Heart right ventricle (tissue), 16 donors: Measurements from ENCODE around the gene SLC2A10. TPM values are rescaled to one million over a fixed set of nuclear protein-coding genes. Genes with fewer than 3 reads are reported as not detected.

ENCODE experiments used
- ATAC-seq, 8 donors: fragments of 200-7000 bp; cut with Tn5 transposase; one replicate each; pipeline ENCODE4 v1.9.1; 2020; ENCODE audit warnings: mild to moderate bottlenecking in 8 of 8, moderate library complexity in 8 of 8, moderate number of reproducible peaks in 1 of 8
- DNase-seq, 2 donors: peaks; one replicate each; pipeline ENCODE4 v3.0.0-alpha.2; 2020
- H3K27ac ChIP-seq, 10 donors: fragments of 200-600 bp; sonication (generic) in 2 of 10; one replicate each; pipeline versions ENCODE4 v1.5.0 to v1.8.0; 2020 to 2022; ENCODE audit warnings: mild to moderate bottlenecking in 3 of 10
- H3K27me3 ChIP-seq, 7 donors: fragments of 200-600 bp; one replicate each; pipeline ENCODE4 v1.8.0; 2021 to 2022; ENCODE audit warnings: mild to moderate bottlenecking in 2 of 7
- H3K36me3 ChIP-seq, 9 donors: fragments of 200-600 bp; sonication (generic) in 1 of 9; one replicate each; pipeline versions ENCODE4 v1.5.0 to v1.8.0; 2020 to 2022; ENCODE audit warnings: mild to moderate bottlenecking in 2 of 9
- H3K4me1 ChIP-seq, 9 donors: fragments of 200-600 bp; sonication (generic) in 1 of 9; one replicate each; pipeline versions ENCODE4 v1.5.0 to v1.8.0; 2020 to 2022; ENCODE audit warnings: mild to moderate bottlenecking in 4 of 9
- H3K4me3 ChIP-seq, 10 donors: fragments of 200-600 bp; sonication (generic) in 2 of 10; one replicate each; pipeline versions ENCODE4 v1.5.0 to v1.8.0; 2020 to 2022; ENCODE audit warnings: mild to moderate bottlenecking in 7 of 10, moderate library complexity in 2 of 10
- H3K9me3 ChIP-seq, 11 donors: fragments of 200-600 bp in 10 of 11; sonication (generic) in 2 of 11; one replicate each; pipeline versions ENCODE4 v1.5.0 to v1.8.0; 2013 to 2022; ENCODE audit warnings: mild to moderate bottlenecking in 2 of 11, control low read depth in 1 of 11, moderate library complexity in 1 of 11
- WGBS, 2 donors: extraction: QIAGEN DNeasy Blood & Tissue Kit; methylation state at CpG; one replicate each; pipeline ENCODE4 v1.1.7; 2013; ENCODE audit warnings: inconsistent platforms in 1 of 2; 5-methylcytosine and 5-hydroxymethylcytosine counted together
- intact Hi-C, 10 donors: fragments of 100-400 bp; cut with DNase I; formaldehyde crosslinking; loops; one replicate each; pipeline versions ENCODE4 v1.11.1 to v1.14.2; 2022
- polyA plus RNA-seq, 2 donors: library from polyadenylated mRNA; stranded (reverse); fragments of 200-250 nt; gene quantifications; one replicate each; pipeline ENCODE4 v1.2.3, GENCODE V29; 2013
- total RNA-seq, 10 donors: library from RNA; stranded (reverse); fragmentation: NEBNext Ultra II Directional in 3 of 10; extraction: Animal tissue kit (Norgen Biotek cat#: 25700) in 3 of 10; gene quantifications; one replicate each; pipeline versions ENCODE4 v1.2.1 to v1.2.4, GENCODE V29; 2021 to 2023
- TF ChIP-seq, protein P1 (sequence below), 9 donors: fragments of 200-600 bp; sonication (generic) in 2 of 9; IDR thresholded peaks; one replicate each; pipeline versions ENCODE4 v1.5.0 to v1.8.0; 2021 to 2022; ENCODE audit warnings: antibody characterized with exemption in 9 of 9, mild to moderate bottlenecking in 5 of 9, moderate library complexity in 1 of 9
- donor health status: Arrhythmogenic right ventricular cardiomyopathy.
- donor health status: ischemic (EF 13 %, LVEDD 7.1; RV severe dilation, severe dysfunction).
- donor health status: healthy with polysubstance abuse.
- donor health status: DM: no; HTN: yes; CAD: no.
- donor health status: DM: no; HTN: no; CAD: no.
- donor health status: ischemic (EF 25% LVEDD 6.9; RV normal size, moderate dysfunction).
- donor health status: ischemic (EF 25% LVEDD 5.7; RV mildly dilated, moderate dysfunction).
- donor health status: healthy.
- donor health status: DM: yes; HTN: yes; CAD: no.
- donor health status: Ischemic cardiomyopathy.
- donor health status: ischemic (EF 35%, LVEDD 5.7; RV mildly dilated, moderate dysfunction).
- donor health status: nonischemic (EF 11% LVEDD 7.7; RV severe dilation, severe dysfunction).
- donor health status: DM: yes; HTN: yes; CAD: no.
- donor health status: PGD.
- donor health status: ischemic (EF 29% LVEDD 5.4; RV normal size, mild dysfunction).
- donor health status: nonischemic (EF 23%, LVEDD 6.1; RV moderate dilation, normal function).

SLC2A10 gene
- total and polyA plus RNA-seq, 12 donors: 1.1 to 5.2 (median 2.5) TPM

DNA sequence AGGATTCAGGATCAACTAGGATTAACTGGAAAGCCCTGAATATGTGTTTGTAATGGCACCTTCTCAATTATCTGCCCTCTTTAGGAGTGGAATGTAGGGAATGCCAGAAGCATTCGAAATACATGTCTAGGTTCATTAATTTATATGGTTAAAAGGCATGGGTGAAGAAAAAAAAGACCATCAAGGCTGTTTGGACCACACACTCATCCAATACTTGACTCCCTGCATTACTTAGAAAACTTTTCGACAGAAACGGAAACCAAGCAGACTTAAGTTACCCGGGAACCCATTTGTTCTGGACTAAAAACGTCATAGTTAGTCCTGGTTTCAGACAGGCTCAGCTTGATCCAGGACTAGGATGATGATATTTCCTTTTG is 33.2 kb downstream of the SLC2A10 start:
- ATAC-seq: no peak
- 65 to 68% methylated on average over 5 of the region's 5 CpGs for WGBS, 2 donors
- no peak for DNase-seq
- intact Hi-C loops: loop anchor here in 1 of 10 donors (10.0 kb wide), 1 partner anchor 882 kb away; no protein-coding TSS in a partner anchor
- no peaks in the 10 kb centered on the region for H3K9me3 ChIP-seq
- H3K4me1 ChIP-seq: no peaks in the 10 kb centered on the region
- peaks cover 0 to 48% (median 28%) of the 10 kb centered on the region in 7 donors for H3K27me3 ChIP-seq
- no peaks in the 10 kb centered on the region for H3K36me3 ChIP-seq
- H3K27ac ChIP-seq: no peak overlapping the region
- TF ChIP-seq, protein P1, sequence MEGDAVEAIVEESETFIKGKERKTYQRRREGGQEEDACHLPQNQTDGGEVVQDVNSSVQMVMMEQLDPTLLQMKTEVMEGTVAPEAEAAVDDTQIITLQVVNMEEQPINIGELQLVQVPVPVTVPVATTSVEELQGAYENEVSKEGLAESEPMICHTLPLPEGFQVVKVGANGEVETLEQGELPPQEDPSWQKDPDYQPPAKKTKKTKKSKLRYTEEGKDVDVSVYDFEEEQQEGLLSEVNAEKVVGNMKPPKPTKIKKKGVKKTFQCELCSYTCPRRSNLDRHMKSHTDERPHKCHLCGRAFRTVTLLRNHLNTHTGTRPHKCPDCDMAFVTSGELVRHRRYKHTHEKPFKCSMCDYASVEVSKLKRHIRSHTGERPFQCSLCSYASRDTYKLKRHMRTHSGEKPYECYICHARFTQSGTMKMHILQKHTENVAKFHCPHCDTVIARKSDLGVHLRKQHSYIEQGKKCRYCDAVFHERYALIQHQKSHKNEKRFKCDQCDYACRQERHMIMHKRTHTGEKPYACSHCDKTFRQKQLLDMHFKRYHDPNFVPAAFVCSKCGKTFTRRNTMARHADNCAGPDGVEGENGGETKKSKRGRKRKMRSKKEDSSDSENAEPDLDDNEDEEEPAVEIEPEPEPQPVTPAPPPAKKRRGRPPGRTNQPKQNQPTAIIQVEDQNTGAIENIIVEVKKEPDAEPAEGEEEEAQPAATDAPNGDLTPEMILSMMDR (IDR thresholded peaks at IDR 0.05): no peak
- H3K4me3 ChIP-seq: no peak overlapping the region

DNA sequence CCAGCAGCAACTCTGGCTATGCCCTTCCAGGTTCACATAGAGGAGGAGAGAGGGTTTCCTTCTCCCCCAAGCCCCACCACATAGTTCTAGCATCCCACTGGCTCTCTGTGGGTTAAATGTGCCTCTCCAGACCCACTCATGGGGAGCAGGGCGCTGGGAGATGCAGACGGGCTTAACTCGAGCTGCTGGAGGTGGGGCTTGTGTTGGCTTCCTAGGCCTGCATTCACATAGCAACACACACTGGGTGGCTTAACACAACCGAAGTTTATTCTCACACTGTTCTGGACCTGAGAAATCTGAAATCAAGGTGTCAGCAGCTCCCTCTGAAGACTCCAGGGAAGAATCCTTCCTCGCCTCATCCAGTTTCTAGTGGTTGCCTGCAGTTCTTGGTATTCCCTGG is 33.6 kb downstream of the SLC2A10 start:
- ATAC-seq: no peak
- Histone ChIP-seq H3K27ac (no peak overlapping the region), H3K9me3 (no peaks in the 10 kb centered on the region), H3K4me1 (no peaks in the 10 kb centered on the region), H3K27me3 (peaks cover 0 to 48% (median 28%) of the 10 kb centered on the region in 7 donors), H3K36me3 (no peaks in the 10 kb centered on the region), H3K4me3 (no peak overlapping the region)
- DNase-seq: no peak
- 43 to 52% methylated on average over 5 of the region's 5 CpGs for WGBS, 2 donors
- intact Hi-C loops: loop anchor here in 1 of 10 donors (10.0 kb wide), 1 partner anchor 882 kb away; no protein-coding TSS in a partner anchor
- TF ChIP-seq, protein P1 (IDR thresholded peaks at IDR 0.05): no peak

DNA sequence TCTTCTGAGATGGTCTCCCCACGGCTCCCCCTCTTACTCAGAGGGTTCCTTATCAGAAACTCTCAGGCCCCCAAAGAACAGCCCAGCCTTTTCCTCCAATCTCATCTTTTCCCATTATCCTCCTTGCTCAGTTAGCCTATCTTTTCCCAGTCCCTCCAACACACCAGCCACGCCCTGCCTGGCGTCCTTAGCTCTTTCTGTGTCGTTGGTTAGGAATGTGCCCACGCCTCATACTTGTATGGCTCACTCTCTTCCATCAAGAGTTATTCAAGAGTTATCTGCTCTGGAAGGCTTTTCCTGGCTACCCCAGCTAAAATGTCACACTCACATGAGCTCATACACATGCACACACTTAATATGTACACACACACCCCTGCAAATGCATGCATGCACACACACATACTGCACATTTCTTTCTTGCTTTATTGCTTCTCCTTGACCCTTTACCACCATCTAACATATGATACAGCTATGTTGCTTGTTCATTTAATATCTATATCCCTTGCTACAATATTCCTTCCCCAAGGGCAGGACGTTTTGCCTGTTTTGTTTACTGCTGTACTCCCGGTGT is 37.6 kb downstream of the SLC2A10 start:
- no peak overlapping the region for H3K27ac ChIP-seq
- DNase-seq (no peak), ATAC-seq (peak in 2 of 8 donors; percentile 26 to 28)
- no peak overlapping the region for H3K4me3 ChIP-seq
- H3K36me3 ChIP-seq: no peaks in the 10 kb centered on the region
- TF ChIP-seq, protein P1 (IDR thresholded peaks at IDR 0.05): no peak
- peaks cover 0 to 39% (median 32%) of the 10 kb centered on the region in 7 donors for H3K27me3 ChIP-seq
- intact Hi-C loops: loop anchor here in 1 of 10 donors (10.0 kb wide), 1 partner anchor 878 kb away; no protein-coding TSS in a partner anchor
- H3K4me1 ChIP-seq: no peaks in the 10 kb centered on the region
- 40 to 44% methylated on average over 7 of the region's 7 CpGs for WGBS, 2 donors
- H3K9me3 ChIP-seq: no peaks in the 10 kb centered on the region

DNA sequence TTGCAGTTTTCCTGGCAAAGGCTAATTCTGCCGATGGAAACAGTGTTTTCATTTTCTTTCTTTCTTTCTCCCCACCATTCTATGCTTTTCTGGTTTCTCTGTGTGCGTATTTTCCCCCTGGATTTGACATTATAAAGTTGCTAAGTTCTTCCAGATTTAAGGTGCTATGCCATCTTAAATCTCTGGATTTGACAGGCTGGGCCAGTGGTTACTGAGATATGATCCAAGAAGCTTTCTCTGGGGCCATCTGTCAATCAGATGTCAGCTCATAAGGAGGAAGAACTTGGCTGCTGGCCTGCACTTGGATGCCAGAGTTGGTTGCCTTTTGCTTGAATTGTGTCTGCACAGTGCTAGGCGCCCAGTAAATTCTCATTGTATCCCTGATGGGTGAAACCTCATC is 39.7 kb downstream of the SLC2A10 start:
- DNase-seq (no peak), ATAC-seq (no peak)
- Histone ChIP-seq H3K27ac (no peak overlapping the region), H3K9me3 (no peaks in the 10 kb centered on the region), H3K27me3 (peaks cover 0 to 35% (median 25%) of the 10 kb centered on the region in 7 donors), H3K36me3 (no peaks in the 10 kb centered on the region), H3K4me1 (peaks cover 0 to 4% (median 0%) of the 10 kb centered on the region in 9 donors), H3K4me3 (no peak overlapping the region)
- intact Hi-C loops: loop anchor here in 1 of 10 donors (10.0 kb wide), 1 partner anchor 876 kb away; no protein-coding TSS in a partner anchor
- TF ChIP-seq, protein P1 (IDR thresholded peaks at IDR 0.05): no peak
- WGBS, 2 donors: 87 to 92% methylated on average over 3 of the region's 3 CpGs
